ENCODE measurements around the gene TRAT1. TPM values are rescaled to one million over a fixed set of nuclear protein-coding genes. Genes with fewer than 3 reads are reported as not detected.

Gene TRAT1
- total and polyA plus RNA-seq, 2 donors (not counting 3 experiments of a cell fraction or from before 2014, with no cell fraction given), result not detected

DNA sequence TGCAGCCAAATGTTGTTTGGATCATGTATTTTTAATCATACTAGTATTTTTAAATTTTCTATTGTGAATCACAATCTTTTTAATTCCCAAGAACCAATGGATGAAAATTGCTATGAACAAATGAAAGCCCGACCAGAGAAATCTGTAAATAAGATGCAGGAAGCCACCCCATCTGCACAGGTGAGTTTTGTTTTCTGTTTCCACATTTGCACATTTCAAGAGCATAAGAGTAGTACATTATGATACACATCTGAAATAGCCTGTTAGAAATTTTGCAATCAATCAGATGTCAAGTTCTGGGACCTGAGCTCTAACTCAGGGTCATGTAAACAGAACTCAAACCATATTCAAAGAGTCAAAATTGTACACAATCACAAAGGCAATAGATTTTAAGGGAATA lies 26.5 kb downstream of the TRAT1 start:
- dilution Hi-C loops (cut with MboI; ENCODE audit: extremely low pct_ligation_motif_present, low sequenced_read_pairs), result no loop called here
- no peaks in the 10 kb centered on the region for H3K36me3 ChIP-seq (ENCODE audit: control insufficient read depth in 2 of 2, extremely low read depth in 1 of 2, insufficient read depth in 2 of 2, low read length in 2 of 2)
- CTCF ChIA-PET, result no interaction called here

DNA sequence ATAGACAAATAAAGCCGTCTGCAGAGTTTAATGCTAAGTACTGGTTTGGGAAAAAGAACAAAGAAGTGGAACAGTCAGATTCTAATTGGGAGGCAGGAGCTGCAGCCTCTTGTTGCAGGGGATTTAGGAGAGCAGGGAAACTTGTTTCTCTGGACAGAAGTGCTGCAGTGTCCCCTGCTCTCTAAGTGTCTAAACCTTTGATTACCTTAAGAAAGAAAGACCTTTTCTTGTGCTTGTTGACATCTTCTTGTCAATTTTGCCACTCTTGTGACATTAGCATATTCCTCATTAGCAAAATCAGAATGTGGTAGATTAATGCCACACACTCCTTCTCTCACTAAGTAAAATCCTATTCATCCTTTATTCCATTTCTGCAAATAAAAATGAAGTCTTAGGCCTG lies 38.8 kb downstream of the TRAT1 start:
- CTCF ChIA-PET, result no interaction called here
- no peak for DNase-seq (ENCODE audit: low read depth, low spot score)
- no peak overlapping the region for H3K4me3 ChIP-seq (replicated peaks in 1 of 3; ENCODE audit: insufficient read depth in 1 of 3, low read depth in 1 of 3, low read length in 3 of 3)
- no peak for FAIRE-seq
- TF ChIP-seq EZH2 (IDR thresholded peaks at IDR 0.05; ENCODE audit: borderline replicate concordance, low read depth, low read length, severe bottlenecking), result no peak
- TF ChIP-seq, protein P1, sequence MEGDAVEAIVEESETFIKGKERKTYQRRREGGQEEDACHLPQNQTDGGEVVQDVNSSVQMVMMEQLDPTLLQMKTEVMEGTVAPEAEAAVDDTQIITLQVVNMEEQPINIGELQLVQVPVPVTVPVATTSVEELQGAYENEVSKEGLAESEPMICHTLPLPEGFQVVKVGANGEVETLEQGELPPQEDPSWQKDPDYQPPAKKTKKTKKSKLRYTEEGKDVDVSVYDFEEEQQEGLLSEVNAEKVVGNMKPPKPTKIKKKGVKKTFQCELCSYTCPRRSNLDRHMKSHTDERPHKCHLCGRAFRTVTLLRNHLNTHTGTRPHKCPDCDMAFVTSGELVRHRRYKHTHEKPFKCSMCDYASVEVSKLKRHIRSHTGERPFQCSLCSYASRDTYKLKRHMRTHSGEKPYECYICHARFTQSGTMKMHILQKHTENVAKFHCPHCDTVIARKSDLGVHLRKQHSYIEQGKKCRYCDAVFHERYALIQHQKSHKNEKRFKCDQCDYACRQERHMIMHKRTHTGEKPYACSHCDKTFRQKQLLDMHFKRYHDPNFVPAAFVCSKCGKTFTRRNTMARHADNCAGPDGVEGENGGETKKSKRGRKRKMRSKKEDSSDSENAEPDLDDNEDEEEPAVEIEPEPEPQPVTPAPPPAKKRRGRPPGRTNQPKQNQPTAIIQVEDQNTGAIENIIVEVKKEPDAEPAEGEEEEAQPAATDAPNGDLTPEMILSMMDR (IDR thresholded peaks at IDR 0.05; ENCODE audit: extremely low read depth in 1 of 2, insufficient read depth in 1 of 2, low read depth in 1 of 2, low read length in 2 of 2), result no peak
- TF ChIP-seq POLR2A (IDR thresholded peaks at IDR 0.05; ENCODE audit: low read depth, low read length), result no peak
- TF ChIP-seq, protein P2, sequence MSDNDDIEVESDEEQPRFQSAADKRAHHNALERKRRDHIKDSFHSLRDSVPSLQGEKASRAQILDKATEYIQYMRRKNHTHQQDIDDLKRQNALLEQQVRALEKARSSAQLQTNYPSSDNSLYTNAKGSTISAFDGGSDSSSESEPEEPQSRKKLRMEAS (IDR thresholded peaks at IDR 0.05; ENCODE audit: insufficient read depth, insufficient read length), result no peak
- no peak for TF ChIP-seq FOS (IDR thresholded peaks at IDR 0.05; ENCODE audit: borderline replicate concordance, insufficient read depth, low read length)
- no peak for TF ChIP-seq POLR2AphosphoS5 (IDR thresholded peaks at IDR 0.05; ENCODE audit: insufficient read depth, low read depth, low read length)
- TF ChIP-seq MYC (IDR thresholded peaks at IDR 0.05; ENCODE audit: low read depth, low read length), result no peak
- TF ChIP-seq GATA2 (IDR thresholded peaks at IDR 0.05; ENCODE audit: insufficient read depth, insufficient read length, low read depth, low read length), result no peak
- TF ChIP-seq JUN (IDR thresholded peaks at IDR 0.05; ENCODE audit: borderline replicate concordance, insufficient read depth, insufficient read length, low read depth), result no peak
- no peaks in the 10 kb centered on the region for H4K20me1 ChIP-seq (replicated peaks; ENCODE audit: control insufficient read depth, extremely low read depth, insufficient read depth, low read length)
- H3K79me2 ChIP-seq (ENCODE audit: control insufficient read depth, insufficient read depth, low read length), result no peaks in the 10 kb centered on the region
- H3K27ac ChIP-seq (ENCODE audit: insufficient read depth, low read depth, low read length), result no peak overlapping the region
- intact Hi-C loops (cut with micrococcal nuclease) (no loop called here), dilution Hi-C loops (cut with MboI; ENCODE audit: extremely low pct_ligation_motif_present, low sequenced_read_pairs) (no loop called here)
- no TSS peak for BruUV-seq (replicated peaks)
- H3K9ac ChIP-seq (replicated peaks; ENCODE audit: extremely low read depth, insufficient read depth, low read length), result no peak overlapping the region
- POLR2A ChIA-PET, result no interaction called here
- H3K27me3 ChIP-seq (ENCODE audit: control insufficient read depth in 2 of 2, insufficient read depth in 2 of 2, low read length in 2 of 2), result no peaks in the 10 kb centered on the region
- no peaks in the 10 kb centered on the region for H3K4me1 ChIP-seq (ENCODE audit: control insufficient read depth, extremely low read depth, insufficient read depth, low read length)
- H3K4me2 ChIP-seq (ENCODE audit: insufficient read depth, low read length), result no peak overlapping the region
- H3K36me3 ChIP-seq (ENCODE audit: control insufficient read depth in 2 of 2, extremely low read depth in 1 of 2, insufficient read depth in 2 of 2, low read length in 2 of 2), result no peaks in the 10 kb centered on the region
- H2AFZ ChIP-seq (ENCODE audit: low read depth, low read length), result no peak overlapping the region
- no peaks in the 10 kb centered on the region for H3K9me1 ChIP-seq (replicated peaks; ENCODE audit: control insufficient read depth, extremely low read depth, insufficient read depth, low read length)
- H3K9me3 ChIP-seq (replicated peaks; ENCODE audit: control insufficient read depth, insufficient read depth, low read length), result no peaks in the 10 kb centered on the region

More for the DNA sequence above, 26.5 kb downstream of the TRAT1 start:
- H3K9me3 ChIP-seq (replicated peaks; ENCODE audit: control insufficient read depth, insufficient read depth, low read length), result no peaks in the 10 kb centered on the region
- POLR2A ChIA-PET, result no interaction called here
- FAIRE-seq (no peak), DNase-seq (ENCODE audit: low read depth, low spot score) (no peak)
- no peak overlapping the region for H3K9ac ChIP-seq (replicated peaks; ENCODE audit: extremely low read depth, insufficient read depth, low read length)
- no TSS peak for BruUV-seq (replicated peaks)
- no peak overlapping the region for H2AFZ ChIP-seq (ENCODE audit: low read depth, low read length)
- no peaks in the 10 kb centered on the region for H4K20me1 ChIP-seq (replicated peaks; ENCODE audit: control insufficient read depth, extremely low read depth, insufficient read depth, low read length)
- H3K27ac ChIP-seq (ENCODE audit: insufficient read depth, low read depth, low read length), result no peak overlapping the region
- no peaks in the 10 kb centered on the region for H3K79me2 ChIP-seq (ENCODE audit: control insufficient read depth, insufficient read depth, low read length)
- H3K4me3 ChIP-seq (replicated peaks in 1 of 3; ENCODE audit: insufficient read depth in 1 of 3, low read depth in 1 of 3, low read length in 3 of 3), result no peak overlapping the region
- TF ChIP-seq POLR2A (IDR thresholded peaks at IDR 0.05; ENCODE audit: low read depth, low read length) (no peak), FOS (IDR thresholded peaks at IDR 0.05; ENCODE audit: borderline replicate concordance, insufficient read depth, low read length) (no peak), JUN (IDR thresholded peaks at IDR 0.05; ENCODE audit: borderline replicate concordance, insufficient read depth, insufficient read length, low read depth) (no peak), GATA2 (IDR thresholded peaks at IDR 0.05; ENCODE audit: insufficient read depth, insufficient read length, low read depth, low read length) (no peak), MYC (IDR thresholded peaks at IDR 0.05; ENCODE audit: low read depth, low read length) (no peak), EZH2 (IDR thresholded peaks at IDR 0.05; ENCODE audit: borderline replicate concordance, low read depth, low read length, severe bottlenecking) (no peak), POLR2AphosphoS5 (IDR thresholded peaks at IDR 0.05; ENCODE audit: insufficient read depth, low read depth, low read length) (no peak)
- TF ChIP-seq, protein P2 (IDR thresholded peaks at IDR 0.05; ENCODE audit: insufficient read depth, insufficient read length), result no peak
- no peaks in the 10 kb centered on the region for H3K27me3 ChIP-seq (ENCODE audit: control insufficient read depth in 2 of 2, insufficient read depth in 2 of 2, low read length in 2 of 2)
- intact Hi-C loops (cut with micrococcal nuclease), result no loop called here
- no peaks in the 10 kb centered on the region for H3K9me1 ChIP-seq (replicated peaks; ENCODE audit: control insufficient read depth, extremely low read depth, insufficient read depth, low read length)
- no peak overlapping the region for H3K4me2 ChIP-seq (ENCODE audit: insufficient read depth, low read length)
- no peaks in the 10 kb centered on the region for H3K4me1 ChIP-seq (ENCODE audit: control insufficient read depth, extremely low read depth, insufficient read depth, low read length)

All from endothelial cell of umbilical vein (primary cell).